Limb (tissue), 2 donors: ENCODE results near the gene DHX35.

Experiments used
- DNase-seq, 2 donors: peaks; one replicate each; pipeline ENCODE4 v3.0.0-alpha.2; 2016; ENCODE audit errors: extremely low spot score in 2 of 2

The DHX35 gene

DNA sequence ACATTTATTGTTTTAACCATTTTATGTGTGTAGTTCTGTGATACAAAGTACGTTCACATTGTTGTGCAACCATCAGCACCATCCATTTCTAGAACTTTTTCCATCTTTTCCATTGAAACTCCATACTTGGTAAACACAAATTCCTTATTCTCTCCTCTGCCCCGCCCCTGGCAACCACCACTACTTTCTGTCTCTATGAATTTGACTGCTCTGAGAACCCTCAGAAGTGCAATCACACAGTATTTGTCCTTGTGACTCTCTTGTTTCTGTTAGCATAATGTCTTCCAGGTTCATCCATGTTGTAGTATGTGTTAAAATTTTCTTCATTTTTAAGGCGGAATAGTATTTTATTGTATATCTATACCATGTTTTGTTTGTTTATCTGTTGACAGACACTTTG lies 56.9 kb downstream of the DHX35 start:
- no peak for DNase-seq

DNA sequence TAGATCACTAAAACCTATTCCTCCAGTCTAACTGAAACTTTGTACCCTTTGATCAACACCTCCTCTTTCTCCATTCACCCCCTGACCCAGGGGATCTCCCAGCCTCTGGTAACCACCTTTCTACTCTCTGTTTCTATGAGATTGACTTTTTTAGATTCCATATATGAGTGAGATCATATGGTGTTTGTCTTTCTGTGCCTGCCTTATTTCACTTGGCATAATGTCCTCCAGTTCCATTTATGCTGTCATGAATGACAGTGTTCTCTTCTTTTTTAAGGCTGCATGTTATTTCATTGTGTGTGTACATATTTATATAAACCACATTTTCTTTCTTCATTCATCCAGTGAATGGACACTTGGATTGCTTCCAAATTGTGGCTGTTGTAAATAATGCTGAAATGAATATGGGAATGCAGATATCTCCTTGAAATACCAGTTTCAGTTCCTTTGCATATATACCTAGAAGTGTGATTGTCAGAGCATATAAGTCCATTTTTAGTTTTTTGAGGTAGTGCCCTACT lies 57.7 kb downstream of the DHX35 start:
- no peak for DNase-seq

DNA sequence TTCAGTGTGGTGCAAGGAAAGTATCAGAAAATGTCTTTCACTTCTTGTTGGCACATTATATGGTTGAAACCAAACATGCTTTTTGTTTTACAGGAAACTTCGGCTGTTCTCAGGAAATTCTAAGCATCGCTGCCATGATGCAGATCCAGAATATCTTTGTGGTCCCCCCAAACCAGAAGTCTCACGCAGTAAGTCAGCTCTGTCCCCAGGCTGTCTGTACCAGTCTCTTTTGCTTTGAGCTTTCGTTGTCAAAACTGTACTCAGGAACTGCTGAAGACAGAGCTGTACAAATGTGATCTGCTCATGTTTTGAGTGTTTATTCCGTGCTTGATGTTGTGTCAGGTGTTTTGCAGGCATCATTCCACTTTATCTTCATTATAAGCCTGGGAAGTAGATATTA lies 59.6 kb downstream of the DHX35 start:
- no peak for DNase-seq

- no peak for DNase-seq
These were observed 63.7 kb downstream of the DHX35 start for GRCh38 chr20:39025883-39026282.

- no peak for DNase-seq
These were observed 67.2 kb downstream of the DHX35 start for GRCh38 chr20:39029364-39029763.

DNA sequence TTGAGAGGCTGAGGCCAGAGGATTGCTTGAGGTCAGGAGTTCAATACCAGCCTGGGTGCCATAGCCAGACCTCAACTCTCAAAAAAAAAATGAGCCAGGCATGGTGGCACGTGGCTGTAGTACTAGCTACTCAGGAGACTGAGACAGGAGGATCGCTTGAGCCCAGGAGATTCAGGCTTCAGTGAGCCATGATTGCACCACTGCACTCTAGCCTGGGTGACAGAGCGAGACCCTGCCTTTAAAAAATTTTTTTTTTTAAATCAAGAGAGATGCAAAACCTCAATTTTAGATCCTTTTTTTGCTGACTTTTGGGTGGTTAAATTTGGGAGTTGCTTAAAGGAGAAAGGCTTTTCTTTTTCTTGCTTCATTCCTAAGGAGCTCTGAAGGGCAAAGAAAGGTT lies 70.9 kb downstream of the DHX35 start:
- DNase-seq, result no peak

DNA sequence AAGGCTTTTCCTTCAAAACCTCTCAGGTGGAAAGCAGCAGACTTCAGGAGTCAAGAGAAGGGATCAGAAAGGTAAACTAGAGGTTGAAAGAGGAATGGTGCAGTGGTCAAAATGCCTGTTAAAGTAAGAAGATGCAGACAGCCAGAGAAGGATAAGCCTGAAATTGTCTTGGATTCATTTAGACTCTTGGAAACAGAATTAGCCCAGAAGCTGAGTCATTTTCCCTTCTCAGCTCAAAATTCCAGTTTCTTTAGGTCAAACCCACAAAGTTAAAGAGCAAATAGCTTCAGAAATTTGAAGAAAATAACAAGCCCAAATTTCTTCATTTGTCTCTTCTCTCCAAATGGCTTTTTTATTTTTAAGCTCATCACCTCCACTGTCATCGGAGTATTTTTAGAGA lies 73.9 kb downstream of the DHX35 start:
- DNase-seq, result no peak

GRCh38 chr20:39036851-39037250 lies 74.7 kb downstream of the DHX35 start:
- no peak for DNase-seq

DNA sequence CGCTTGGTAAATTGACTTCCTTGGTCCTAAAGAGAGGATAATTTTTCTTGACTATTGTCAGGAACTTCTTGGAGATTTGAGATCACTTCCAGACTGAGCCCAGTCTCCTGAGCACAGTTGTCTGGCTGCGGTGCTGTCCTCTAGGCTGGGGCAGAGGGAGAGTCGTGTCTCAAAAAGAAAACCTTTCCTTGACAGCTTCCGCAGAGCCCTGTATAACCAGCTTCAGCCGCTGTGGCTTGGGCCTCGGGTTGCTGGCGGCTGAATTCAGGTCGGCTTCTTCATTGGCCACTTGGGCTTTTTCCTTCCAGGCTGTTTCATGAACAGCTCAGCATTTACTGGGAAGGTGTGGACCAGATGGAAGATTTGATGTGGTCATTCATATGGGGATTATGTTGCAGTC lies 75.9 kb downstream of the DHX35 start:
- DNase-seq, result no peak

DNA sequence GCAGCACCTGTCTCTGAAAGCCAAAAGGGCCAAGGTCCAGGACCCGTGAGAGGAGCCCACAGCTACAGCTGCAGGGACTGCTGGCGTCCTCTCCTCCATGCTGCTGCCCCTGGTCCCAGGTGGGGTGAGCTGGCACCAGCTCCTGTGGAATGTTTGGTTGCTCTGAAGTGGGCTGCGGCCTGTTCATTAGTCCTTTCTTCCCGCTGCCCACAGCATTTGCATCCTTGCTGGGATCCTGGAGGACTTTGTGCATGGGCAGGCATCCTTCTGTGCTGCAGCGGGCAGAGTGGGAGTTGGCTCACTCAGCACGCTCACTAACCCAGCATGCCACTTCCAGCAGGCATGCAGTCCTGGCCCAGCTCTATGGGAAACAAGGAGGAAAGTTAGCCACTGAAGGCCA lies 76.4 kb downstream of the DHX35 start:
- no peak for DNase-seq

DNA sequence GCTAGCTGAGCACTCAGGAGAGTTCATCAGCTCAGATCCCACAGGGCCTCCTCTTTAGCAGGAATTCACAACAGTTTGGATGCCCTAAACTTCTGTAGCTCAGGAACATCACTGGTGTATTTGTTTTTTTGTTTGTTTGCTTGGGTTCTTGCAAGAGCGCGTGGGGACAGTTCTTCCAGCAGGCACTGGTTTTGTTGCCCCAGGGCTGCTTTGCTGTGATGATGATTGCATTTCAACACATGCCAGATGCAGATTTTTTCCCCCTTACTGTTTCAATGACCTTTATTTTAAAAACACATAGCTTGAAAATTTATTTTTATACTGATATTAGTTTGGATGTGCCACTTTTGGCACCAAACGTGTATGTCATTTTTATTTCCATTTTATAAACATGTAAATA lies 77.1 kb downstream of the DHX35 start:
- DNase-seq, result no peak

DNA sequence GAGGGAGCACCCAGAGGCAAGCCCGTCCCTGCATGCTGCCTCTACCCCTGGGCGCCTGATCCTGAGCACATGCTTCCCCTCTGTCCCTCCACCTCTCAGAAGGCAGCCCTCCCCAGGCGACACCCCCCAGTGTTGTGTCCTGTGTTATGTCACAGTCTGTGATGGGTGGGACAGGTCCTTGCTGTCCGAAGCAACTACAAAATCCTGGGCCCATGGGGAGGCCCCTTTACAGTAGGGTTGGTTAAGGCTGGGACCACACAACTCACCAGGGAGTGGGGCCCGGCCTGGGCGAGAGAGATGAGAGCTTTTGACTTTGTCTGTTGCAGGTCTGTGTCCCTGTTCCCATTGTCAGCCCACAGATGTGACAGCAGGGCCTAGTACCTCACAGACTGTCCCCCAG lies 78.0 kb downstream of the DHX35 start:
- DNase-seq, result no peak

GRCh38 chr20:39041067-39041466 lies 78.9 kb downstream of the DHX35 start:
- DNase-seq, result no peak

DNA sequence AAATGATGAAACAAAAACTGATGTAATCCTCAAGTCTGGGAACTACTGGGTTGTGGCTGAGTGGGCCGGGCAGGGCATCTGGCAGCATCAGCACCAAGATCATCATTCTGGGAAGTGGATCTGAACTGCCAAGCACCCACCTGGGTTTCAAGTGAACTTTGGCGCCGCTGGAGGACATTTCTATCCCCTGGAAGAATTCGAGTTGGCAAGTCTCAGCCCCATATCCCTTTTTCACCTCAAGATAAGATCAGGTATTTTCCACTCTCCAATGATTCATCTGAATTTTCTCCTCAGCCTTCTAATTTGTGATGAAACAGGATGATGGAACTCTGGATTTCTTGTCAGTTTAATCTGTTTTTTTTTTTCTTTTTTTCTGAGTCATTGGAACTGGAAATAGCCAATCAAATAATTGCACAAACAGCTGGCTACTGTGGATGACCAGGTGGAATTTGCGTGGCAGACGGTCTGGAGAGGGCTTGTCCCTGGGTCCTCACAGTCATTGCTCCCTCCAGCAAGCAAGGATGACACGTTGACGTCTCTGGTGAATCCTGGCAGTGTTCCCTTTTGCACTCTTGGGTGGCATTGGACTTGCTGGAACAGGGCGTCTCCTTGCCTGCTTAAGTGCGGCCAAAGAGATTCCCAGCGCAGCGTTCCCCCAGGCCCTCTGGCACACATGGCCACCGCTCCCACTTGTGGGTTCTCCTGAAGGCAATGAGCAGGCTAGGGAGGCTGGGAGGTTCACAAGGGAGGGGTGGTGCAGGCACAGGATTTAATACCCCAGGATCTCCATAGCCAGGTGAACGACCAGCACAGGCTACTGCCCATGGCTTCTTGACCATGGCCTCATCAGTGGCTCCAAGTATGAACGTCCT lies 80.4 kb downstream of the DHX35 start:
- no peak for DNase-seq

- no peak for DNase-seq
These were observed 82.4 kb downstream of the DHX35 start for GRCh38 chr20:39044501-39044900.

- DNase-seq, result no peak
These were observed 83.5 kb downstream of the DHX35 start for GRCh38 chr20:39045676-39046075.

- no peak for DNase-seq
These were observed 85.4 kb downstream of the DHX35 start for GRCh38 chr20:39047417-39047985.

- DNase-seq, result peak; percentile 55 to 78
These were observed 86.0 kb downstream of the DHX35 start for GRCh38 chr20:39048000-39048696.

DNA sequence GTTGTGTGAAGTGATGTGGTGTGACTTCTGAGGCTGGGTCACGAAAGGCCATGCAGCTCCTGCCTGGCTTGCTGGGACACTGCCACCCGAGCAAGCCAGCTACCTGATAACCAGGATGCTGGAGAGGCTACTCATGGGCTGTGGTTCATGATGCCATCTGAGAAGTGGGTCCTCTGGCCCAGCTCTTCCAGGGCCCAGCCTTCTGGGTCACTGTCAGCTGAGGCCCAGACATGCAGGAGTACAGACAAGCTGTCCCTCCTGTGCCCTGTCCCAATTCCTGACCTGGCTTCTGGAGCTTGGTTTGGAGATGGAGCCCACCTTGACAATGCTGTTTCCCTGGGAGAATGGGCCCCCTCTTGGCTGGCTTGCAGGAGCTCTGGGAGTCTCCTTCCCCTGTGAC lies 87.0 kb downstream of the DHX35 start:
- DNase-seq, result no peak

DNA sequence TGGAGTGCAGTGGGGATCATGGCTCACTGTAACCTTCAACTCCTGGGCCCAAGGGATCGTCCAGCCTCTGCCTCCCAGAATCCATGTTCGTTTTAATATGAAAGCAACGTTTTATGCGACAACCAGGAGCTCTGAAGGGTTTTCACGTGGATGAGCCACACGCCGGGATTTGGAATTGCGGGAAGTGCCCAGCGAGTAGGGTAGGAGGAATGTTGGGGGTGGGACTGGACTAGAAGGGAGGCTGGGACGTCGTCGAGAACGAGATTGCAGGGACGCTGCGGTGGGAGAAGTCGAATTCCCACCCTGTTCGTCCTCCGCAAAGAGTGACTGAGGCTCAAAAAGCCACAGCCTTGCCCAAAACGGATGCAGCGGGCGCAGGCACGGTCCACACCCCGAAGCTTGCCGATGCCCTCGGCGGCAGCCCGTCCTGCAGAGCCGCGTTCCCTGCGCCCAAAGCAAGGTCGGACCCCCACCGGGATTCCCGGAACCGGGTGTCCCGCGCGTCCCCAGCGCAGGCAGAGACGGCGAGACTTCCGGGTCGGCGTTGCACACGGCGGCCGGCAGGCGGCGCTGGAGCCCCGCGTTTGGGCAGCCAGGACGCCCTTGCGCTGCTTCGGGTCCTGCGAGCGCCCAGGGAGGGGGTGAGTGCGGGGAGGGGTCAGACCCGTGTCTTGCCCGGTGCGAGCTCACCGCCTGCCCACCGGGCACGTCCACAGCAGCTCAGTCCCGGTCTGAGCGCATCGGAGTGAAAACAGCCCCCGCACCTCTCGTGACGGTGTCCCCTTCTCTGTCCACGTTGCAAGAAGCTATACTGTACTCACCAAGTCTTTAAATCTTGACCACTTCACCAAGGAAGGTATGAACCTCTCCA lies 87.8 kb downstream of the DHX35 start:
- DNase-seq, result peak; percentile 62 to 89

DNA sequence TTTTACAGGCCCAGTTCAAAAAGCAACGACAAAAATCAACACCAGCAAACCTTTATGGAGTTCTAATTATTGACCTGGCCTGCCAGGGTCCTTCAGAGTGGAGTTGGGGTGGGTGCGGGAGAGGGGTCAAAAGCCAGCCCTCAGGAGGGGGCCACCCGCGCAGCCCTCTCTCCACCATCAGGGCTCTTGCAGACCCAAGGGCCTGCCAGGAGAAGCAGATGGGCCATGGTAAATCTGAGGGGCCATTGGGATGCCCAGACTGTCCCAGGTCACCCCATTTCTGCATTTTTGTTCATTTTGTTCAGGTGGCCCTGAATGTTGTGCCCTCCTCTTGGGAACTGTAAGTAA lies 88.4 kb downstream of the DHX35 start:
- no peak for DNase-seq

GRCh38 chr20:39052676-39053075 lies 90.5 kb downstream of the DHX35 start:
- DNase-seq, result no peak
